AG09319 (cell line): ENCODE results near the gene STRBP.

ENCODE experiments used
- DNase-seq: peaks from one replicate; pipeline ENCODE4 v3.0.0-alpha.2; 2010; ENCODE audit warnings: low read depth; ENCODE audit errors: extremely low read depth
- CTCF ChIP-seq: IDR thresholded peaks from 2 replicates; pipeline ENCODE4 v1.5.1; 2011; ENCODE audit warnings: low read depth, mild to moderate bottlenecking, inconsistent platforms, low read length, moderate library complexity

The STRBP gene

GRCh38 chr9:123162791-123163345 is 105.5 kb downstream of the STRBP start:
- no peak for DNase-seq
- TF ChIP-seq CTCF = no peak

GRCh38 chr9:123162360-123162759 is 106.0 kb downstream of the STRBP start:
- DNase-seq = no peak
- TF ChIP-seq CTCF = no peak

- no peak for TF ChIP-seq CTCF
- DNase-seq = no peak
These were observed 111.2 kb downstream of the STRBP start for GRCh38 chr9:123157221-123157620.

DNA sequence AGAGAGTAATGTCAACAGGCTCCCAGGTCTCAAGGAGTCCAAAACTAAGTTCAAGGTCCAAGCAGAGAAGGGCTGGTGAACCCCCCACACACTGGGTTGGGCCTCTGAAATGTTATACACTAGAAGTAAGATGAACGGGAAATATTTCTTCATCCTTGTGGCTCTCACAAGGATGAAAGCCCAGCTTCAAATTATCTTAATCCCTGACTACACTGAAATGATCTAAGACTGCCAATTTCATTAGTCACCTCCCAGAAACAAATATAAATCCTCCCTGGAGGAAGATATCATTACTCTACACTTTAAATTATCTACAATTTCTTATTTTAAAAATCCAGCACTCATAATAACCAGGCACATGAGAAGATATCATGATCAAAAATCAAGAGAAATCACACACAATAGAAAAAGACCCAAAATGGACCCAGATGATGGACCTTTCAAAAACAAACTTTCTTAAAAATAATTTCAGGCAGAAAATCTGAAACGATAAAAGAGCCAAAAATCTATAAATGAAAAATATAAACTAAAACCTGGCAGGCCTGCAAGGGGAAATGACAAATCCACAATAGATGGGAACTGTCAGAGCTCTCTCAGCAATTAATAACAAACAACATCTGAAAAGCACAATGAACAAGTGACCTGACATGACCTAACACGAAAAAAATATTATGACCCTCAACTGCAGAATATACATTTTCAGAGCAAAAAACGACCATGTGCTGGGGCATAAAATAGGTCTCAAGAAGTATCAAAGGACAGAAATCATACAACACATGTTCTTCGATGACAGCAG is 117.5 kb downstream of the STRBP start:
- TF ChIP-seq CTCF = no peak
- DNase-seq = no peak

DNA sequence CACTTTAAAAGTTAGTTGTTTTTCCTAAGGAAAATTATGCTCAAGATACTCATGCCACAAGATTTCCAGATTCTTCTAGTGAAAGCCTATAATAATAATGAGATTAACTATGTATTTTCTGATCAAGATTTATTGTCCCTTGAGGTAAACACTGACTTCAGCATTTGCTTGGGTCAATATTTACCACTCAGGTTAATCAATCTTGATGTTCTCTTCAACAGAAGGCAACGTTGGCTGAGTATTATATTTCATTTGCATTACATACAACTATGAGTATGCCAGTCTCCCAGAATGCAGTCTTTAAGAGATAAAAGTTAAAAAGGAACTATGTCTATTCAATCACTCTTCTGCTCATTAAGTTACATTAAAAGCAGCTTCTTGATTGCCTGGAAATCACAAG is 119.3 kb downstream of the STRBP start:
- DNase-seq = no peak
- no peak for TF ChIP-seq CTCF

GRCh38 chr9:123138163-123138562 is 130.2 kb downstream of the STRBP start:
- no peak for DNase-seq
- TF ChIP-seq CTCF = no peak

- no peak for TF ChIP-seq CTCF
- no peak for DNase-seq
These were observed 133.0 kb downstream of the STRBP start for GRCh38 chr9:123135430-123135829.
